IMR-90 (cell line): Measurements from ENCODE around the gene NECAB2. TPM values are rescaled to one million over a fixed set of nuclear protein-coding genes. Genes with fewer than 3 reads are reported as not detected.

Experiments
- ATAC-seq: fragments of 200-7000 bp; cut with Tn5 transposase; 2 replicates; pipeline ENCODE4 v1.9.1; 2020; ENCODE audit warnings: low read depth, mild to moderate bottlenecking, moderate library complexity
- BruUV-seq: library from RNA; stranded (reverse); fragments of 400-500 nt; replicated peaks from 2 replicates; lab custom pipeline; 2021; lab: Mats Ljungman, UMichigan
- CTCF ChIA-PET: fragments of 300-600 bp; formaldehyde crosslinking; extraction: SDS; loops from one replicate; lab custom pipeline; 2021; ENCODE audit warnings: antibody characterized with exemption; lab: Yijun Ruan, JAX
- POLR2A ChIA-PET: fragments of 300-600 bp; sonication (Branson Sonifier 250); formaldehyde crosslinking; loops from one replicate; lab custom pipeline; 2022; ENCODE audit warnings: antibody characterized with exemption; ENCODE audit not compliant: unreplicated experiment; lab: Charles Lee
- DNase-seq: peaks from one replicate; pipeline ENCODE4 v3.0.0; 2013
- H2AFZ ChIP-seq: replicated peaks from 2 replicates; pipeline ENCODE3; 2013; ENCODE audit warnings: low read length, mild to moderate bottlenecking; ENCODE audit not compliant: poor library complexity
- H2AK5ac ChIP-seq: 2 replicates; pipeline ENCODE4 v1.6.1; 2013; ENCODE audit warnings: low read depth, low read length, inconsistent platforms
- H2AK9ac ChIP-seq: replicated peaks from 2 replicates; pipeline ENCODE3; 2013; ENCODE audit warnings: mild to moderate bottlenecking, low read depth, low read length, moderate library complexity; ENCODE audit not compliant: poor library complexity
- H2BK120ac ChIP-seq: 2 replicates; pipeline ENCODE4 v1.6.1; 2013; ENCODE audit warnings: low read depth, low read length, inconsistent platforms
- H2BK15ac ChIP-seq: 3 replicates; pipeline ENCODE4 v1.6.1; 2013; ENCODE audit warnings: low read depth, low read length, inconsistent platforms
- H2BK20ac ChIP-seq: 2 replicates; pipeline ENCODE4 v1.6.1; 2013; ENCODE audit warnings: low read depth, mild to moderate bottlenecking, inconsistent platforms, low read length, moderate library complexity
- H2BK5ac ChIP-seq: 2 replicates; pipeline ENCODE4 v1.6.1; 2013; ENCODE audit warnings: mild to moderate bottlenecking, low read depth, low read length, inconsistent platforms; ENCODE audit not compliant: poor library complexity, severe bottlenecking
- H3K14ac ChIP-seq: replicated peaks from 2 replicates; pipeline ENCODE4 v1.6.1; 2013; ENCODE audit warnings: low read depth, low read length, inconsistent platforms
- H3K18ac ChIP-seq: 2 replicates; pipeline ENCODE4 v1.6.1; 2013; ENCODE audit warnings: low read depth, low read length, control low read depth
- H3K23ac ChIP-seq: 2 replicates; pipeline ENCODE4 v1.6.1; 2013; ENCODE audit warnings: low read depth, low read length, inconsistent platforms
- H3K27ac ChIP-seq: 2 replicates; pipeline ENCODE4 v1.5.1; 2013; ENCODE audit warnings: mild to moderate bottlenecking, control low read depth, low read length; ENCODE audit not compliant: insufficient read depth
- H3K27me3 ChIP-seq: 2 replicates; pipeline ENCODE4 v1.6.1; 2013; ENCODE audit warnings: low read length; ENCODE audit not compliant: control insufficient read depth, insufficient read depth
- H3K36me3 ChIP-seq: 2 replicates; pipeline ENCODE4 v1.6.1; 2013; ENCODE audit warnings: low read length, mixed read lengths; ENCODE audit not compliant: control insufficient read depth, insufficient read depth
- H3K4ac ChIP-seq: 2 replicates; pipeline ENCODE4 v1.6.1; 2013; ENCODE audit warnings: low read depth, low read length, inconsistent platforms
- H3K4me1 ChIP-seq: 2 replicates; pipeline ENCODE4 v1.6.1; 2013; ENCODE audit warnings: low read length, mixed read lengths; ENCODE audit not compliant: control insufficient read depth, insufficient read depth
- H3K4me2 ChIP-seq: 2 replicates; pipeline ENCODE4 v1.6.1; 2013; ENCODE audit warnings: low read depth, mild to moderate bottlenecking, control low read depth, low read length, moderate library complexity
- H3K4me3 ChIP-seq: 2 replicates; pipeline ENCODE4 v1.5.1; 2013; ENCODE audit warnings: low read depth, mild to moderate bottlenecking, control low read depth, low read length, moderate library complexity; ENCODE audit not compliant: insufficient read depth
- H3K56ac ChIP-seq: 2 replicates; pipeline ENCODE4 v1.6.1; 2013; ENCODE audit warnings: low read length, inconsistent platforms; ENCODE audit not compliant: insufficient read depth; ENCODE audit errors: extremely low read depth
- H3K79me1 ChIP-seq, 2 experiments: 2 replicates each; pipeline ENCODE4 v1.6.1; 2013; ENCODE audit warnings: low read length in 2 of 2, inconsistent platforms in 1 of 2, low read depth in 1 of 2
- H3K9ac ChIP-seq: 2 replicates; pipeline ENCODE4 v1.6.1; 2013; ENCODE audit warnings: low read depth, low read length, control low read depth
- H3K9me1 ChIP-seq: 2 replicates; pipeline ENCODE4 v1.6.1; 2013; ENCODE audit warnings: low read length, inconsistent platforms; ENCODE audit not compliant: insufficient read depth
- H3K9me3 ChIP-seq: 2 replicates; pipeline ENCODE4 v1.6.1; 2013; ENCODE audit warnings: low read length; ENCODE audit not compliant: control insufficient read depth, insufficient read depth
- H4K20me1 ChIP-seq: 2 replicates; pipeline ENCODE4 v1.6.1; 2013; ENCODE audit warnings: low read length, inconsistent platforms; ENCODE audit not compliant: insufficient read depth
- H4K5ac ChIP-seq: 2 replicates; pipeline ENCODE4 v1.6.1; 2013; ENCODE audit warnings: mild to moderate bottlenecking, low read depth, low read length, control low read depth
- H4K8ac ChIP-seq, 2 experiments: 2 replicates each; pipeline ENCODE4 v1.6.1; 2013; ENCODE audit warnings: low read depth in 2 of 2, low read length in 2 of 2, control low read depth in 1 of 2, inconsistent platforms in 1 of 2
- H4K91ac ChIP-seq: 2 replicates; pipeline ENCODE4 v1.6.1; 2013; ENCODE audit warnings: low read depth, low read length, inconsistent platforms; ENCODE audit not compliant: insufficient read depth
- CHD1 ChIP-seq: IDR thresholded peaks from 2 replicates; pipeline ENCODE4 v1.6.1; 2012; ENCODE audit warnings: low read depth, low read length, improper control_type of control experiment
- FOS ChIP-seq: fragments of 150-350 bp; IDR thresholded peaks from 2 replicates; pipeline ENCODE4 v1.6.1; 2016; ENCODE audit warnings: low read depth, low read length
- MAFK ChIP-seq: IDR thresholded peaks from 2 replicates; pipeline ENCODE4 v1.6.1; 2012; ENCODE audit warnings: low read depth, low read length, improper control_type of control experiment
- POLR2A ChIP-seq: IDR thresholded peaks from 2 replicates; pipeline ENCODE4 v1.6.1; 2012; ENCODE audit warnings: mild to moderate bottlenecking, low read depth, low read length
- RFX5 ChIP-seq: IDR thresholded peaks from 2 replicates; pipeline ENCODE4 v1.8.0; 2012; ENCODE audit warnings: low read depth, mild to moderate bottlenecking, low read length, moderate library complexity
- WGBS, 2 experiments: methylation state at CpG; one replicate each; pipeline versions ENCODE4 v1.1.5 to v1.1.7; 2013; ENCODE audit warnings: missing lambda C conversion rate in 2 of 2; ENCODE audit not compliant: insufficient read length in 1 of 2; ENCODE audit errors: extremely low coverage in 2 of 2; 5-methylcytosine and 5-hydroxymethylcytosine counted together
- dilution Hi-C: fragments of 300-500 bp; cut with HindIII; formaldehyde crosslinking; loops from one replicate; pipeline ENCODE4 v1.14.3; 2018; ENCODE audit warnings: low sequenced_read_pairs; ENCODE audit not compliant: unreplicated experiment
- in situ Hi-C: fragments of 300-500 bp; cut with MboI; formaldehyde crosslinking; loops from 3 replicates; pipeline ENCODE4 v1.14.3; 2019; ENCODE audit warnings: low sequenced_read_pairs, inconsistent platforms, mixed read lengths
- intact Hi-C: fragments of 100-400 bp; cut with micrococcal nuclease; formaldehyde crosslinking; loops from 2 replicates; pipeline ENCODE4 v1.10.0; 2022
- polyA plus RNA-seq, 3 experiments: library from polyadenylated mRNA; depleted of rRNA; stranded (reverse); fragments of >200 nt; gene quantifications; 2 replicates each; pipeline ENCODE4 v1.2.3, GENCODE V29; 2012; ENCODE audit warnings: low replicate concordance in 1 of 3
- total RNA-seq: library from RNA; depleted of rRNA; stranded (reverse); fragments of >200 nt; gene quantifications from 2 replicates; pipeline ENCODE4 v1.2.3, GENCODE V29; 2012
- TF ChIP-seq, protein P1 (sequence below): conservative IDR thresholded peaks from 2 replicates; pipeline ENCODE4 v1.5.1; 2012; ENCODE audit warnings: mild to moderate bottlenecking, low read depth, low read length, improper control_type of control experiment
- TF ChIP-seq, protein P2 (sequence below): fragments of 150-350 bp; IDR thresholded peaks from 2 replicates; pipeline ENCODE4 v1.6.1; 2016; ENCODE audit warnings: low read depth, mild to moderate bottlenecking, low read length, moderate library complexity, borderline replicate concordance

The NECAB2 gene
- total and polyA plus RNA-seq, 2 of the 4 experiments (the other 2 are of a cell fraction), result 0.27 TPM; not detected in 1

DNA sequence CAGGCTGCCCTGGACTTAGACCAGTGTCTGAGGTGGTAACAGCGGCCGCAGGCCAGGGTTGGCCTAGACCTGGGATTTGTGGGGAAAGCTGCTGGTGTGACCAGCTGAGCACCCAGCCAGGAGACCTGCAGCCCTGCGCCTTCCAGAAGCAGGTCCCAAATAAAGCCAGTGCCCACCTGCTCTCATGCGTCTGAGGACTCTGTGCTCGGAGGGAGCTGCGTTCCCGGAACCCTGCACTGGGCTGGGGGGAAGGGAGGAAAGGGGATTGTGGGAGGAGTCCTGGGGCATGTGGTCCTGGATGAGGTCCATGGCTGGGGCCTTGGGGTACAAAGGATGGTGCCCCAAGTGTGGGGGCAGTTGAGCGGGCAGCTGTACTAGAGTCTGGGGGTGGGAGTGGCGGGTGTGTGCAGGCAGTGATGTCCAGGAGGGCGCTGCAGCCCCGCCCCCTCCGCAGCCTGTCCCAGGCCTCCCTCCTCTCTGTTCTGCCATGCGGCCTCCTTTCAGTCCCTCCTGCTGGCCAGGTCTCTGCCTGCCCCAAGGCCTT lies 1.8 kb upstream of the NECAB2 start:
- H2BK15ac ChIP-seq, result no peak overlapping the region
- no peak overlapping the region for H3K4ac ChIP-seq
- H3K23ac ChIP-seq, result no peak overlapping the region
- no peak overlapping the region for H2BK20ac ChIP-seq
- 85% methylated on average over 7 of the region's 13 CpGs; no CpG with 5 or more reads in 1 of the 2 experiments for WGBS, 2 experiments
- H3K56ac ChIP-seq, result no peak overlapping the region
- TF ChIP-seq POLR2A (no peak), CHD1 (no peak), RFX5 (no peak), MAFK (no peak), FOS (no peak)
- TF ChIP-seq, protein P1, sequence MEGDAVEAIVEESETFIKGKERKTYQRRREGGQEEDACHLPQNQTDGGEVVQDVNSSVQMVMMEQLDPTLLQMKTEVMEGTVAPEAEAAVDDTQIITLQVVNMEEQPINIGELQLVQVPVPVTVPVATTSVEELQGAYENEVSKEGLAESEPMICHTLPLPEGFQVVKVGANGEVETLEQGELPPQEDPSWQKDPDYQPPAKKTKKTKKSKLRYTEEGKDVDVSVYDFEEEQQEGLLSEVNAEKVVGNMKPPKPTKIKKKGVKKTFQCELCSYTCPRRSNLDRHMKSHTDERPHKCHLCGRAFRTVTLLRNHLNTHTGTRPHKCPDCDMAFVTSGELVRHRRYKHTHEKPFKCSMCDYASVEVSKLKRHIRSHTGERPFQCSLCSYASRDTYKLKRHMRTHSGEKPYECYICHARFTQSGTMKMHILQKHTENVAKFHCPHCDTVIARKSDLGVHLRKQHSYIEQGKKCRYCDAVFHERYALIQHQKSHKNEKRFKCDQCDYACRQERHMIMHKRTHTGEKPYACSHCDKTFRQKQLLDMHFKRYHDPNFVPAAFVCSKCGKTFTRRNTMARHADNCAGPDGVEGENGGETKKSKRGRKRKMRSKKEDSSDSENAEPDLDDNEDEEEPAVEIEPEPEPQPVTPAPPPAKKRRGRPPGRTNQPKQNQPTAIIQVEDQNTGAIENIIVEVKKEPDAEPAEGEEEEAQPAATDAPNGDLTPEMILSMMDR, result no peak
- TF ChIP-seq, protein P2, sequence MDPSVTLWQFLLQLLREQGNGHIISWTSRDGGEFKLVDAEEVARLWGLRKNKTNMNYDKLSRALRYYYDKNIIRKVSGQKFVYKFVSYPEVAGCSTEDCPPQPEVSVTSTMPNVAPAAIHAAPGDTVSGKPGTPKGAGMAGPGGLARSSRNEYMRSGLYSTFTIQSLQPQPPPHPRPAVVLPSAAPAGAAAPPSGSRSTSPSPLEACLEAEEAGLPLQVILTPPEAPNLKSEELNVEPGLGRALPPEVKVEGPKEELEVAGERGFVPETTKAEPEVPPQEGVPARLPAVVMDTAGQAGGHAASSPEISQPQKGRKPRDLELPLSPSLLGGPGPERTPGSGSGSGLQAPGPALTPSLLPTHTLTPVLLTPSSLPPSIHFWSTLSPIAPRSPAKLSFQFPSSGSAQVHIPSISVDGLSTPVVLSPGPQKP, result no peak
- no peak overlapping the region for H2BK5ac ChIP-seq
- no peak overlapping the region for H3K9ac ChIP-seq
- POLR2A ChIA-PET, result no interaction called here
- H4K8ac ChIP-seq, result no peak overlapping the region
- H3K27me3 ChIP-seq, result peaks cover 19% of the 10 kb centered on the region
- H3K27ac ChIP-seq, result no peak overlapping the region
- H2AK5ac ChIP-seq, result no peak overlapping the region
- no peak overlapping the region for H2BK120ac ChIP-seq
- dilution Hi-C loops, result no loop called here
- H3K4me3 ChIP-seq, result no peak overlapping the region
- no peak overlapping the region for H3K14ac ChIP-seq
- H3K36me3 ChIP-seq, result peaks cover 17% of the 10 kb centered on the region; the same call in 1 of the 2 replicates
- no peaks in the 10 kb centered on the region; the same call in none of the 2 replicates for H4K20me1 ChIP-seq
- DNase-seq (no peak), ATAC-seq (no peak)
- in situ Hi-C loops, result loop anchor here (10.0 to 25.0 kb wide), 2 partner anchors 209 to 521 kb away; no protein-coding TSS in a partner anchor
- H3K9me3 ChIP-seq, result no peaks in the 10 kb centered on the region
- no peak overlapping the region for H3K4me2 ChIP-seq
- H2AK9ac ChIP-seq, result no peak overlapping the region
- no peaks in the 10 kb centered on the region; the same call in 1 of the 2 replicates for H3K9me1 ChIP-seq
- no peak overlapping the region for H3K18ac ChIP-seq
- H3K4me1 ChIP-seq, result no peaks in the 10 kb centered on the region
- H3K79me1 ChIP-seq, result no peaks in the 10 kb centered on the region
- H2AFZ ChIP-seq, result no peak overlapping the region
- intact Hi-C loops, result loop anchor here (5.0 kb wide), 1 partner anchor 76 kb away; the partner anchor contains the start of gene SLC38A8
- no peak overlapping the region for H4K5ac ChIP-seq
- no peak overlapping the region for H4K91ac ChIP-seq
- CTCF ChIA-PET, result no interaction called here
- BruUV-seq, result no TSS peak
